GM12864 (cell line): ENCODE data around the gene TMX3.

ENCODE experiments used
- DNase-seq: peaks from one replicate; pipeline ENCODE4 v3.0.0-alpha.2; 2011; ENCODE audit warnings: low read depth
- H3K4me3 ChIP-seq: 2 replicates; pipeline ENCODE4 v1.5.1; 2011; ENCODE audit warnings: mild to moderate bottlenecking, low read depth, low read length, control low read depth
- TF ChIP-seq, protein P1 (sequence below): IDR thresholded peaks from 2 replicates; pipeline ENCODE4 v1.5.1; 2011; ENCODE audit warnings: low read depth, mild to moderate bottlenecking, moderate library complexity, low read length, control low read depth, inconsistent platforms; ENCODE audit errors: missing control alignments

The TMX3 gene

GRCh38 chr18:68714366-68714711 lies 569 bp downstream of the TMX3 start:
- TF ChIP-seq, protein P1, sequence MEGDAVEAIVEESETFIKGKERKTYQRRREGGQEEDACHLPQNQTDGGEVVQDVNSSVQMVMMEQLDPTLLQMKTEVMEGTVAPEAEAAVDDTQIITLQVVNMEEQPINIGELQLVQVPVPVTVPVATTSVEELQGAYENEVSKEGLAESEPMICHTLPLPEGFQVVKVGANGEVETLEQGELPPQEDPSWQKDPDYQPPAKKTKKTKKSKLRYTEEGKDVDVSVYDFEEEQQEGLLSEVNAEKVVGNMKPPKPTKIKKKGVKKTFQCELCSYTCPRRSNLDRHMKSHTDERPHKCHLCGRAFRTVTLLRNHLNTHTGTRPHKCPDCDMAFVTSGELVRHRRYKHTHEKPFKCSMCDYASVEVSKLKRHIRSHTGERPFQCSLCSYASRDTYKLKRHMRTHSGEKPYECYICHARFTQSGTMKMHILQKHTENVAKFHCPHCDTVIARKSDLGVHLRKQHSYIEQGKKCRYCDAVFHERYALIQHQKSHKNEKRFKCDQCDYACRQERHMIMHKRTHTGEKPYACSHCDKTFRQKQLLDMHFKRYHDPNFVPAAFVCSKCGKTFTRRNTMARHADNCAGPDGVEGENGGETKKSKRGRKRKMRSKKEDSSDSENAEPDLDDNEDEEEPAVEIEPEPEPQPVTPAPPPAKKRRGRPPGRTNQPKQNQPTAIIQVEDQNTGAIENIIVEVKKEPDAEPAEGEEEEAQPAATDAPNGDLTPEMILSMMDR = no peak
- no peak for DNase-seq
- H3K4me3 ChIP-seq = peak overlapping the region; percentile 90

DNA sequence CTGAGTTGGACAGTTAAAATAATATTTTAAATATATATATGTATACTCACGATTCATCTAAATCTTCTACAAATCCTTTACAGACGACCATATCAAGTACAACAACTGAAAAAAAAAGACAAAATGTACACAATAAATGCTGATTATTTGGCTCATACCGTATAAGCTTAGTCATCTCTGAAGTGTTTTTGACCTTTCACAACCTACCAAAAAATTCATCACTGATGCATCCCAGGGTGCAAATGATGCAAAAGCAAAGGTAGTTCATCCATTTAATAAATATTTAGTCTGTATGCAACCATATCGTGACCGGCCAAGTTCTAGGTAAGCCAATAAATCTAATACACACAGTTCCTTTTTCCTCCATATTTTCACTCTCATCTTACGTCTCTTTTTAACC lies 1.1 kb downstream of the TMX3 start:
- DNase-seq = no peak
- H3K4me3 ChIP-seq = peak overlapping the region; percentile 90
- TF ChIP-seq, protein P1 = no peak

DNA sequence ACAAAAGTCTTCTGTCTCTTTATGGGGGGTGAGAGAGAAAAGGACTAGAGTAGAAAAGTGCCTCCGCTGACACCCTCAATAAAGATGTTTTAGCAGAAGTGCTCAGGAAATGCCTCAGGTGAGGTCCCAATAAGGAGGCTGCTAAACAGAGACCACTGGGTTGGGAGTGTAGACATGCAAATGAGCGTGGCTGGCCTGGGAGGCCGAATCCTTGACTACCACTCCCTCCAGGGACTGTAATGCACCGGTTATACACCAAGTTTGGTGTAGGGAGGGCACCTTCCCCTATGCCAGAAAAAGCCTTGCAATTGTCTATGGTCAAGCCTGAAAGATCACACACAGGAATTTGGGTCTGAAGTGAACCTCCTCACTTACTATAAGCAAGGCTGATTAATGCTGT lies 1.8 kb downstream of the TMX3 start:
- TF ChIP-seq, protein P1 = no peak
- H3K4me3 ChIP-seq = no peak overlapping the region; the same call in 1 of the 2 replicates
- no peak for DNase-seq

GRCh38 chr18:68707646-68708045 lies 7.3 kb downstream of the TMX3 start:
- no peak for DNase-seq
- no peak overlapping the region for H3K4me3 ChIP-seq
- TF ChIP-seq, protein P1 = no peak

- TF ChIP-seq, protein P1 = no peak
- H3K4me3 ChIP-seq = no peak overlapping the region
- DNase-seq = no peak
Observed at GRCh38 chr18:68705119-68705518, 9.8 kb downstream of the TMX3 start.

DNA sequence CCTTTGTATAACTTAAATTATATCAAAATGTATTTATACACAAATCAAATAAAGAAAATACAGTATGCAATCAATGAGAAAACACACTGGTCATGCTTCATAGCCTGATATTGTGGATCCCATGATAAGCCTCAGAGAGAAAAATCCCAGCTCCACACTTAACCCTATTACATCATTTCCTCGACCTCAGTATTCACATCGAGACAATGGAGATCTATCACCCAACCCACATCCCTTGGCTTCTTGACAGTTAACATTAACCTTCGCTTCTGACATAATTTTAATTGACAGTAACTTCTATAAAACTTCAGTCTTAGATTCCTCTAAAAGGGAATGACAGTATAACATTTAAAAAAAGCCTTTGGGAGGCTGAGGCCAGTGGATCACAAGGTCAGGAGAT lies 11.6 kb downstream of the TMX3 start:
- TF ChIP-seq, protein P1 = no peak
- DNase-seq = no peak
- H3K4me3 ChIP-seq = no peak overlapping the region

GRCh38 chr18:68701353-68701752 lies 13.6 kb downstream of the TMX3 start:
- no peak overlapping the region for H3K4me3 ChIP-seq
- no peak for DNase-seq
- TF ChIP-seq, protein P1 = no peak
